ENCODE data around the gene CYP4F2.
"Not testable (repeated sequence)": the region's sequence is repeated elsewhere in the genome, so short reads cannot be mapped to it uniquely, and the experiment has no call there.

Gene CYP4F2

DNA sequence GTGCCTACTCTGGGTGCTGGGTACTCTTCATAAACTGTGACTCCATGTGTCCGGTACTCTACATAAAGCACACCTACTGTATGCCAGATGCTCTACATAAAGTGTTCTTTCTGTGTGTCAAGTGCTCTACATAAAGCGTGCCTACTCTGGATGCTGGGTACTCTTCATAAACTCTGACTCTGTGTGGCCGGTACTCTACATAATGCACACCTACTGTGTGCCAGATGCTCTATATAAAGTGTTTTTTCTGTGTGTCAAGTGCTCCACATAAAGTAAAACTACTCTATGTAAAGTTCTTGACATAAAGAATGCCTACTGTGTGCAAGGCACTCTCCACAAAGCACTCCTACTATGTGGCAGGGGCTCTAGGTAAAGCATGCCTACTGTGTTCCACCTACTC lies 38.3 kb upstream of the CYP4F2 start:
- Histone ChIP-seq H3K4me1 (peaks cover 4% of the 10 kb centered on the region), H3K9ac (no peak overlapping the region), H3K79me2 (no peaks in the 10 kb centered on the region), H3K4me2 (ENCODE audit: low read length) (no peak overlapping the region), H3K27ac (no peak overlapping the region), H3K9me3 (ENCODE audit: control insufficient read depth, low read length) (no peaks in the 10 kb centered on the region), H3K36me3 (ENCODE audit: control insufficient read depth, insufficient read depth, low read length) (no peaks in the 10 kb centered on the region), H2AFZ (no peak overlapping the region), H3K4me3 (ENCODE audit: low read depth, low read length) (no peak overlapping the region), H3K27me3 (ENCODE audit: control insufficient read depth, insufficient read depth, low read length) (no peaks in the 10 kb centered on the region)
- TF ChIP-seq, protein P1, sequence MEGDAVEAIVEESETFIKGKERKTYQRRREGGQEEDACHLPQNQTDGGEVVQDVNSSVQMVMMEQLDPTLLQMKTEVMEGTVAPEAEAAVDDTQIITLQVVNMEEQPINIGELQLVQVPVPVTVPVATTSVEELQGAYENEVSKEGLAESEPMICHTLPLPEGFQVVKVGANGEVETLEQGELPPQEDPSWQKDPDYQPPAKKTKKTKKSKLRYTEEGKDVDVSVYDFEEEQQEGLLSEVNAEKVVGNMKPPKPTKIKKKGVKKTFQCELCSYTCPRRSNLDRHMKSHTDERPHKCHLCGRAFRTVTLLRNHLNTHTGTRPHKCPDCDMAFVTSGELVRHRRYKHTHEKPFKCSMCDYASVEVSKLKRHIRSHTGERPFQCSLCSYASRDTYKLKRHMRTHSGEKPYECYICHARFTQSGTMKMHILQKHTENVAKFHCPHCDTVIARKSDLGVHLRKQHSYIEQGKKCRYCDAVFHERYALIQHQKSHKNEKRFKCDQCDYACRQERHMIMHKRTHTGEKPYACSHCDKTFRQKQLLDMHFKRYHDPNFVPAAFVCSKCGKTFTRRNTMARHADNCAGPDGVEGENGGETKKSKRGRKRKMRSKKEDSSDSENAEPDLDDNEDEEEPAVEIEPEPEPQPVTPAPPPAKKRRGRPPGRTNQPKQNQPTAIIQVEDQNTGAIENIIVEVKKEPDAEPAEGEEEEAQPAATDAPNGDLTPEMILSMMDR (IDR thresholded peaks at IDR 0.05) = no peak

- no peak overlapping the region for H3K4me3 ChIP-seq (ENCODE audit: low read depth, low read length)
- no peaks in the 10 kb centered on the region for H3K79me2 ChIP-seq
- no peak overlapping the region for H3K9ac ChIP-seq
- TF ChIP-seq, protein P1 (IDR thresholded peaks at IDR 0.05) = no peak
- H3K27me3 ChIP-seq (ENCODE audit: control insufficient read depth, insufficient read depth, low read length) = no peaks in the 10 kb centered on the region
- H2AFZ ChIP-seq = no peak overlapping the region
- peaks cover 4% of the 10 kb centered on the region for H3K4me1 ChIP-seq
- H3K27ac ChIP-seq = no peak overlapping the region
- no peaks in the 10 kb centered on the region for H3K36me3 ChIP-seq (ENCODE audit: control insufficient read depth, insufficient read depth, low read length)
- H3K4me2 ChIP-seq (ENCODE audit: low read length) = no peak overlapping the region
- H3K9me3 ChIP-seq (ENCODE audit: control insufficient read depth, low read length) = no peaks in the 10 kb centered on the region
These were observed 37.4 kb upstream of the CYP4F2 start for GRCh38 chr19:15935167-15935702.

DNA sequence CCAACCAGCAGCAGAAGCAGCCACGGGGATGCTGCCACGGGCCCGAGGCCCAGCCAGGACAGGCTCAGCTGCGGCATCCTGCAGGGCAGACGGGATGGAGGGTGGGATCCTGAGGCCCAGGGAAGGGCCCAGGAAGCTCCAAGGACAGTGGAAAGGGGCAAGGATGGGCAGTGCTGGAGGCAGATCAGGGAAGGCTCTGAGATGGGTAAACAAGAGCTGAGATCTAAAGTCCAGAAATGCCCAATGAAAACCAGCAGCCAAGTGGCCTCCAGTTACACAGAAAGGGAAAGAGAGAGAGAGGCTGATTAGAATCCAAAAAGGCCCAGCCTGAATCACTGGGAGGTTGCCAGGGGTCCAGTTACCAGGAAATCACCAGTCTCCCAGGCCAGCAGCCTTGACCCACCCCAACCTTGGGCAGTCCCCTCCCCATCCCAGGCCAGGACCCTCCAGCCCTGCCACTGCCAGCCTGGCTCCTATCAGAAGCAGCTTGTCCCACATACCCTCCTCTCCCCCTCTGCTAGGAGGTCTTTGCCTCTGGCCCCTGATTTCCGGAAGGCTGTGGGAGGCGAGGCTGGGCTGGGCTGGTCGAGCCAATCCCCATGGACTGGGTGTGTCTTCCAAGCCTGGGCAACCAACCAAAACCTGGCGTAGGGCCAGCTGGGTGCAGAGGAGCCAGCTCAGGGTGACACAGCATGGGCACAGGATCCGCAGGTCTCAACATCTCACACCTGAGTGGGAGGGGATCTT lies 36.6 kb upstream of the CYP4F2 start, which contains the start of gene CYP4F11:
TSS of gene CYP4F11 (minus strand) at position 198 of the 747 bp plus-strand sequence. CDS start at position 77, 121 bp downstream.
- TF ChIP-seq, protein P1 (IDR thresholded peaks at IDR 0.05) = no peak
- H3K4me1 ChIP-seq = peaks cover 4% of the 10 kb centered on the region
- H3K4me2 ChIP-seq (ENCODE audit: low read length) = no peak within 1 kb of the TSS
- no peaks in the 10 kb centered on the region for H3K27me3 ChIP-seq (ENCODE audit: control insufficient read depth, insufficient read depth, low read length)
- no peaks in the 10 kb centered on the region for H3K36me3 ChIP-seq (ENCODE audit: control insufficient read depth, insufficient read depth, low read length)
- no peak within 1 kb of the TSS for H3K4me3 ChIP-seq (ENCODE audit: low read depth, low read length)
- H3K27ac ChIP-seq = no peak within 1 kb of the TSS
- no peaks in the 10 kb centered on the region for H3K79me2 ChIP-seq
- H2AFZ ChIP-seq = peak within 1 kb of the TSS; percentile 54
- no peaks in the 10 kb centered on the region for H3K9me3 ChIP-seq (ENCODE audit: control insufficient read depth, low read length)
- H3K9ac ChIP-seq = no peak within 1 kb of the TSS

DNA sequence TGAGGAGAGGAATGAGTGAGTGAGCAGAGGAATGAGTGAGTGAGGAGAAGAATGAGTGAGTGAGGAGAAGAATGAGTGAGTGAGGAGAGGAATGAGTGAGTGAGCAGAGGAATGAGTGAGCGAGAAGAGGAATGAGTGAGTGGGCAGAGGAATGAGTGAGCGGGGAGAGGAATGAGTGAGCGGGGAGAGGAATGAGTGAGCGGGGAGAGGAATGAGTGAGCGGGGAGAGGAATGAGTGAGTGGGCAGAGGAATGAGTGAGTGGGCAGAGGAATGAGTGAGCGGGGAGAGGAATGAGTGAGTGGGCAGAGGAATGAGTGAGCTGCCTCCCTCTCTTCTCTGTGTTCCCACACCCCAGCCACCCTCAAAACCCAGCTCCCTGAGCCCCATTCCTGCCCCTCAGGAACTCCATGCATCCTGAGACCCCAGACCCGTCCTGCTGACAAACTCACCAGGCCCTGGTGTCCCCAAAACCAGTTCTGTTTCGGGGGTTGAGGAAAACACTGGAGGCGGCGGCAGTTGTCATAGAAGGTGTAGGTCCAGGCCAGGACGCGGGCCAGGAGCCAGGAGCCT lies 36.0 kb upstream of the CYP4F2 start:
- H3K27ac ChIP-seq; H3K27me3 ChIP-seq (ENCODE audit: control insufficient read depth, insufficient read depth, low read length); H3K9ac ChIP-seq; H3K4me1 ChIP-seq; H3K79me2 ChIP-seq; H3K9me3 ChIP-seq (ENCODE audit: control insufficient read depth, low read length); H3K4me3 ChIP-seq (ENCODE audit: low read depth, low read length); H3K4me2 ChIP-seq (ENCODE audit: low read length); H3K36me3 ChIP-seq (ENCODE audit: control insufficient read depth, insufficient read depth, low read length); H2AFZ ChIP-seq: not testable (repeated sequence)

GRCh38 chr19:15928321-15928720 lies 30.4 kb upstream of the CYP4F2 start:
- H3K4me1 ChIP-seq = no peaks in the 10 kb centered on the region
- no peak overlapping the region for H3K9ac ChIP-seq
- H3K4me3 ChIP-seq (ENCODE audit: low read depth, low read length) = no peak overlapping the region
- H3K36me3 ChIP-seq (ENCODE audit: control insufficient read depth, insufficient read depth, low read length) = no peaks in the 10 kb centered on the region
- H2AFZ ChIP-seq = no peak overlapping the region
- H3K27me3 ChIP-seq (ENCODE audit: control insufficient read depth, insufficient read depth, low read length) = peaks cover 2% of the 10 kb centered on the region
- no peaks in the 10 kb centered on the region for H3K79me2 ChIP-seq
- TF ChIP-seq, protein P1 (IDR thresholded peaks at IDR 0.05) = no peak
- H3K9me3 ChIP-seq (ENCODE audit: control insufficient read depth, low read length) = no peaks in the 10 kb centered on the region
- H3K4me2 ChIP-seq (ENCODE audit: low read length) = no peak overlapping the region
- no peak overlapping the region for H3K27ac ChIP-seq
